Epithelial cell of esophagus (primary cell): Measurements from ENCODE around the gene SPZ1.

Experiments
- DNase-seq: peaks from one replicate; pipeline ENCODE4 v3.0.0; 2010; ENCODE audit warnings: low read depth
- H3K4me3 ChIP-seq: 2 replicates; pipeline ENCODE4 v1.5.1; 2011; ENCODE audit warnings: mild to moderate bottlenecking, low read length, control low read depth
- CTCF ChIP-seq: IDR thresholded peaks from 2 replicates; pipeline ENCODE4 v1.5.1; 2011; ENCODE audit warnings: low read depth, mild to moderate bottlenecking, low read length, control low read depth, inconsistent platforms; ENCODE audit not compliant: insufficient read depth; ENCODE audit errors: missing control alignments

SPZ1 gene

GRCh38 chr5:80302636-80303035, 17.2 kb upstream of the SPZ1 start:
- DNase-seq: no peak
- TF ChIP-seq CTCF: no peak
- H3K4me3 ChIP-seq: no peak overlapping the region

- no peak for TF ChIP-seq CTCF
- no peak for DNase-seq
Measured at GRCh38 chr5:80308526-80308925, 11.3 kb upstream of the SPZ1 start.

GRCh38 chr5:80309871-80310665, 9.7 kb upstream of the SPZ1 start:
- no peak overlapping the region for H3K4me3 ChIP-seq
- no peak for DNase-seq
- TF ChIP-seq CTCF: no peak

More at GRCh38 chr5:80308526-80308925, 11.3 kb upstream of the SPZ1 start:
- no peak overlapping the region for H3K4me3 ChIP-seq

GRCh38 chr5:80315244-80315643, 4.6 kb upstream of the SPZ1 start:
- H3K4me3 ChIP-seq: no peak overlapping the region
- no peak for DNase-seq
- no peak for TF ChIP-seq CTCF

- no peak overlapping the region for H3K4me3 ChIP-seq
- TF ChIP-seq CTCF: no peak
- no peak for DNase-seq
Measured at GRCh38 chr5:80318212-80318611, 1.6 kb upstream of the SPZ1 start.

- DNase-seq: no peak
- H3K4me3 ChIP-seq: no peak overlapping the region
- no peak for TF ChIP-seq CTCF
Measured at GRCh38 chr5:80324912-80325311, 5.1 kb downstream of the SPZ1 start.

- TF ChIP-seq CTCF: no peak
- H3K4me3 ChIP-seq: no peak overlapping the region
- no peak for DNase-seq
Measured at GRCh38 chr5:80326468-80326867, 6.7 kb downstream of the SPZ1 start.
